GM18519 (cell line): ENCODE results near the gene CFAP20DC.
"Not testable (repeated sequence)": the region's sequence is repeated elsewhere in the genome, so short reads cannot be mapped to it uniquely, and the experiment has no call there.

Source experiments
- ATAC-seq: cut with Tn5 transposase; IDR thresholded peaks from one replicate; pipeline ENCODE4 v1.9.1; 2021; ENCODE audit warnings: mild to moderate bottlenecking, moderate library complexity; ENCODE audit not compliant: unreplicated experiment, low FRiP score

The CFAP20DC gene

GRCh38 chr3:58824777-58825176 lies 225.0 kb downstream of the CFAP20DC start:
- no peak for ATAC-seq

- no peak for ATAC-seq
Observed at GRCh38 chr3:58824285-58824684, 225.5 kb downstream of the CFAP20DC start.

- ATAC-seq, result not testable (repeated sequence)
Observed at GRCh38 chr3:58806551-58807244, 243.1 kb downstream of the CFAP20DC start.

GRCh38 chr3:58804914-58805313 lies 244.9 kb downstream of the CFAP20DC start:
- no peak for ATAC-seq

GRCh38 chr3:58801541-58801940 lies 248.3 kb downstream of the CFAP20DC start:
- ATAC-seq, result no peak

- no peak for ATAC-seq
Observed at GRCh38 chr3:58800940-58801339, 248.9 kb downstream of the CFAP20DC start.

- no peak for ATAC-seq
Observed at GRCh38 chr3:58800032-58800431, 249.8 kb downstream of the CFAP20DC start.

- no peak for ATAC-seq
Observed at GRCh38 chr3:58799271-58799670, 250.6 kb downstream of the CFAP20DC start.

GRCh38 chr3:58798312-58798711 lies 251.5 kb downstream of the CFAP20DC start:
- ATAC-seq, result no peak

- no peak for ATAC-seq
Observed at GRCh38 chr3:58794750-58795149, 255.1 kb downstream of the CFAP20DC start.

- ATAC-seq, result no peak
Observed at GRCh38 chr3:58793938-58794337, 255.9 kb downstream of the CFAP20DC start.

GRCh38 chr3:58792921-58793451 lies 256.8 kb downstream of the CFAP20DC start:
- no peak for ATAC-seq

GRCh38 chr3:58789385-58789784 lies 260.4 kb downstream of the CFAP20DC start:
- no peak for ATAC-seq

- no peak for ATAC-seq
Observed at GRCh38 chr3:58784888-58785287, 264.9 kb downstream of the CFAP20DC start.

- ATAC-seq, result no peak
Observed at GRCh38 chr3:58784425-58784824, 265.4 kb downstream of the CFAP20DC start.

GRCh38 chr3:58783845-58784244 lies 266.0 kb downstream of the CFAP20DC start:
- ATAC-seq, result no peak

GRCh38 chr3:58779934-58780333 lies 269.9 kb downstream of the CFAP20DC start:
- ATAC-seq, result no peak

GRCh38 chr3:58776231-58776630 lies 273.6 kb downstream of the CFAP20DC start:
- ATAC-seq, result no peak

GRCh38 chr3:58772462-58772861 lies 277.4 kb downstream of the CFAP20DC start:
- no peak for ATAC-seq

- ATAC-seq, result no peak
Observed at GRCh38 chr3:58769065-58769464, 280.8 kb downstream of the CFAP20DC start.

- no peak for ATAC-seq
Observed at GRCh38 chr3:58766587-58767282, 283.1 kb downstream of the CFAP20DC start.

GRCh38 chr3:58755150-58755549 lies 294.7 kb downstream of the CFAP20DC start:
- no peak for ATAC-seq
